ENCODE measurements around the gene MALL.
"Not testable (repeated sequence)": the region's sequence is repeated elsewhere in the genome, so short reads cannot be mapped to it uniquely, and the experiment has no call there.

MALL gene

DNA sequence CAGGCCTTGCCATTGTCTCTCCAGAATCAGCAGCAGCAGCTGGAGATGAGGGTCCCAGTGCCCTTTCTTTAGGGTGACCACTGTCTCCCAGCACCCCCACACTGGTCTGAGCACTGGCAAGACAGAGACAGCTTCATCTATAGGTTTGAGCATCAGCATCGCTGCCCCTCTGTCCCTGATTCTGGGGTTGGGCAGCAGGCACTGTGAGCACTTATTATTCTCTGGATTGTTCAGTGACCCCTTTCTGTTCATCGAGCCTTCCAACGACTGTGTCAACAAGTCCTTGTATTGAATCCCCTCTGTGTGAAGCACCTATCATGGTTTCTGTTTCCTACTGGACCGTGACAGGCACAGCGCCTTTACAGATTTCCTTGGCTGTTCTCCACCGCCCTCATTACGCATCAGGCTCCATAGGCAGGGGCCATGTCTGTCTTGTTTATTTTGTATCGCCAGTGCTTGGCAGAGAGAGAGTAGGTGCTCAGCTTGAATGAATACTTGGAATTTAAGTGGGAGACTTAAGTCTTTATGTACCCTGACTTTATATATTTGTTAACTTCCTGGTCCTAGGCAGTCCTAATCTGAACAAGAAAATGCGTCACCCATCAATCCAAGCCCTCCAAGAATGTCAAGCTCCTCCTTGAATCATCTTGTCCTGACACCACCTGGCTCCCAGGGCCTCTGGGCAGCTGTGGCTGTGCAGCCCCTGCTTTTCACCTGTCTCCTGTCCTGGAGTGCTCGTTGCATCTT, 11.4 kb downstream of the MALL start:
- Histone ChIP-seq H3K9ac (ENCODE audit: low read depth, low read length) (no peak overlapping the region), H3K4me1 (ENCODE audit: control insufficient read depth, insufficient read depth, low read length) (0 out of 2 replicates have a peak, but pooled peaks cover 3% of the 10 kb centered on the region), H3K27me3 (ENCODE audit: control insufficient read depth, insufficient read depth, low read length) (no peaks in the 10 kb centered on the region), H3K4me3 (ENCODE audit: low read depth, low read length) (no peak overlapping the region), H3K9me3 (ENCODE audit: control insufficient read depth, insufficient read depth, low read length) (no peaks in the 10 kb centered on the region), H3K36me3 (ENCODE audit: control insufficient read depth, insufficient read depth, low read length) (no peaks in the 10 kb centered on the region), H3K27ac (ENCODE audit: low read depth, low read length) (no peak overlapping the region)

DNA sequence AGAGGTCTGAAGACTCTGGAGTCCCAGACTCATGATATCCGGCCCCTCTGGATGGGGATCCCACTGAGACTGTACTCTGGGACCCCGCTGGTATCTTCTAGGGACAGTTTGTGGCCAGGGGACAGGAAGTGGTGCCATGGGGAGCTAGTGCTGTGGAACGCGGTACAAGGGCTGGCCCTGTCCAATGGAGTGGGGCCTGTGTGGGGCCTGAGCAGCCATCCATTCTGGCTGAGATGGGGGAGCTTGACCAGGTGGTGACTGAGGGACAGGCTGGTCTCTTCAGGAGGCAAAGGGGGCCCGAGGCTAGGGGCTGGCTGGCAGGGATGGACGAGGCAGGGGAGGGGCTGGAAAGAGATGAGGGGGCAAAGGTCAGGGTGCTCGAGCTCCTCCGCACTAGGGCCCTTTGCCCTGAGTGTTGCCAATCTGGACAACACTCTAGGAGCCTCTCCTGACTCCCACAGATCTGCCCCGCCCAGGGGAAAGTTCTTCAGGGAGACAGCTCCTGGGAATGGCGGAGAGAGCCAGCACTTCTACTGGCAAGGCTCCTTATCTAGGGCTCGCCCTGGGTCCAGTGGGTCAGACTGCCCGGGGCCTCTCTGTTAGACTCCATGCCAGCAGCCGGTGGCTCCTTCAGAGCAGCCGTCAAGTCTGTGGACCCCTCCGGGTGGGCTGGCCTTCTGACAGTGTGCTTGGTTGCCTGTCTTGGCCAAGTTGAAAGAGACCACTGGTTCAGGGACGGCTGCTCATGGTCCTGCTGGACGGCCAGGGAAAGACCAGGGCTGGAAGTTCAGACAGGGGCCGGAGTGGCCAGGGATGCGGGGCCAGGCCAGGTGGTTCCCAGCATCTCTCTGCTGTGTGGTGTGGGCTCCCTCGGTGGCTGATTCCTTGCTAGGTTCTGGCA, 12.3 kb downstream of the MALL start:
- H3K36me3 ChIP-seq (ENCODE audit: control insufficient read depth, insufficient read depth, low read length) = no peaks in the 10 kb centered on the region
- no peaks in the 10 kb centered on the region for H3K27me3 ChIP-seq (ENCODE audit: control insufficient read depth, insufficient read depth, low read length)
- H3K9me3 ChIP-seq (ENCODE audit: control insufficient read depth, insufficient read depth, low read length) = no peaks in the 10 kb centered on the region
- H3K27ac ChIP-seq (ENCODE audit: low read depth, low read length) = no peak overlapping the region
- H3K9ac ChIP-seq (ENCODE audit: low read depth, low read length) = no peak overlapping the region
- no peak overlapping the region for H3K4me3 ChIP-seq (ENCODE audit: low read depth, low read length)
- 0 out of 2 replicates have a peak, but pooled peaks cover 3% of the 10 kb centered on the region for H3K4me1 ChIP-seq (ENCODE audit: control insufficient read depth, insufficient read depth, low read length)

DNA sequence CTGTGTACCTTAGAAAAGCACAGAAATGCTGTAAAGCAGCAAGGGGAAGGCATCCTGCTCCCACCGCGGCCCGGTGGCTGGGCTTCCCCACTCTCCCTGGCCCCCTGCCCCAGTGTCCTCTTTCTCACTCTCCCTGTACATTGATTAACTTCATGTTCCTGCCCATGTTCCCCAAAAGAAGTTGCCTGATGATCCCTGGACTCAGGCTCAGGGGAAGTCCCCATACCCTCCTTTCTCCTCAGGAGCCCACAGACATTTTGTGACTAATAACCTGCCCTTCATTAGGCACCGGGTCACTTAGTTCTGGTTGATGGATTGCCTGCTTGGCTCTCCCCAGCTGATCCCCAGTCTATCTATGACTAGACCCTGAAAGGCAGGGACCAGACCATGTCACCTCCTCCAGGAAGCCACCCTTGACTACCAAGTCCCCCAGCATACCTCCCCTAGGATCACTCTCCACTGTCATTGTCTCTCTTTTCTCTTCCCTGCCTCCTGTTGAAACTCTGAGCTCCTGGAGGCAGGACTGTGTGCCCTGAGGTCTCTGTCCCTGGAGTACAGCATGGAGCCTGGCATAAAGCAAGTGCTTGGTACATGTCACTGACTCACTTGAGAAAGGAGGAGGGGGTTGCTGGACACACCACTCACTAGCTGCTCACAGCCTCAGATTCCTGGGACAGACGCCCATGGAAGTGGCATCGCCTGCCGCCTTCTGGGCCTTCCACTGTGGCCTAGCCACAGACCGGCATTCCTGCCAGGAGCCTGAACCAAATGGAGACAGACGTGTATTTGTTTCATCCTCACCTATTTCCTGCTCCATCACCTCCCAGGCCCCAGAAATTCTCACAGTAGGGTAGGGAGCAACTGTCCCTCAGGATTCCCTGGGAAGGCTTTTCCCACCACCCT, 13.5 kb downstream of the MALL start:
- H3K27ac ChIP-seq (ENCODE audit: low read depth, low read length) = no peak overlapping the region
- 0 out of 2 replicates have a peak, but pooled peaks cover 3% of the 10 kb centered on the region for H3K4me1 ChIP-seq (ENCODE audit: control insufficient read depth, insufficient read depth, low read length)
- H3K4me3 ChIP-seq (ENCODE audit: low read depth, low read length) = no peak overlapping the region
- no peak overlapping the region for H3K9ac ChIP-seq (ENCODE audit: low read depth, low read length)
- no peaks in the 10 kb centered on the region for H3K36me3 ChIP-seq (ENCODE audit: control insufficient read depth, insufficient read depth, low read length)
- H3K9me3 ChIP-seq (ENCODE audit: control insufficient read depth, insufficient read depth, low read length) = no peaks in the 10 kb centered on the region
- no peaks in the 10 kb centered on the region for H3K27me3 ChIP-seq (ENCODE audit: control insufficient read depth, insufficient read depth, low read length)

DNA sequence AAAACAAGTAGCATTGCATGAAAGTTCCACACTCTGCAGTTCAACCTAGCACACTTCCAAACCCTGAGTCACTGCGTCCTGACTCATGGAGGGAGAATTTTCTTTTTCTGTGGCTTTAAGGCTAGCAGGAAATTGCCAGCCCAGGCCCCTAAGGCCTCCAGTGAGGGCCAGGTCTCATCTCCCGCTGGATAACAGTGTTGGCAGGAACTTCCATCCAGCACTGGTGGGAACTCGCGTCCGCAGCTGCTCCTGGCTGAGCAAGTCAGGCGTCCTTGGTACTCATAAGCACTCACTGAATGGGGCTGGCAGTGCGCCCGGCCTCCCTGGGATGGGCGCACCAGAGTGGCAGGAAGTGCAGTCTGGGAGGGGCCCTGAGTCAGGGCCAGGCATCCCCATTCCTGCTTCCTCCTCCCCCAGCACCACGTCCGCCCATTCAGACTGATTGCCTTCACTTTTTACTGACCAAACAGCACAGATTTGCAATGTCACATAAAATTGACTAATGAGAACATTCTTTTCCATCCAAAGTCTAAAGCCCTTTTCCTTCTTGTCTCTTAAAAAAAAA, 14.3 kb downstream of the MALL start:
- H3K27ac ChIP-seq (ENCODE audit: low read depth, low read length) = peak overlapping the region; percentile 58
- no peaks in the 10 kb centered on the region for H3K27me3 ChIP-seq (ENCODE audit: control insufficient read depth, insufficient read depth, low read length)
- no peaks in the 10 kb centered on the region for H3K9me3 ChIP-seq (ENCODE audit: control insufficient read depth, insufficient read depth, low read length)
- H3K36me3 ChIP-seq (ENCODE audit: control insufficient read depth, insufficient read depth, low read length) = no peaks in the 10 kb centered on the region
- no peak overlapping the region for H3K9ac ChIP-seq (ENCODE audit: low read depth, low read length)
- 0 out of 2 replicates have a peak, but pooled peaks cover 3% of the 10 kb centered on the region for H3K4me1 ChIP-seq (ENCODE audit: control insufficient read depth, insufficient read depth, low read length)
- H3K4me3 ChIP-seq (ENCODE audit: low read depth, low read length) = no peak overlapping the region

DNA sequence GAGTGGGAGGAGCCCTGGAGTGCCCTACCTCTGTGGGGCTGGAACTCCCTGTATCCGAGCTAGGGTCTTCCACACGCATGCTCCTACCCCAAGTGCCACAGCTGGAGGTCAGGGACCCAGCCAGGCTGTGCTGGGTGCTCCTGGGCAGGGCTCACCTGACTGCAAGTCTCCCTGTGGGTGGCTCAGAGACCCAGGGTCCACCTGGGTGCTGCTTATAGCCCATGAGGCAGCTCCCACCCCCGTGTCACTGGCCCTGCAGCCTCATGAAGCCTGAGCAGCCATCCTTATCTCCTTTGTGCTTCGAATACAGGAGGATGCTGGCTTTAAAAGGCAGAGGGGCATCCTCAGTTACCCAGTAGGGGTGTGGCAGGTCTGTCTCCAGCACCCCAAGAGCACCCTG, 14.7 kb downstream of the MALL start:
- H3K4me3 ChIP-seq (ENCODE audit: low read depth, low read length); H3K27ac ChIP-seq (ENCODE audit: low read depth, low read length); H3K4me1 ChIP-seq (ENCODE audit: control insufficient read depth, insufficient read depth, low read length); H3K36me3 ChIP-seq (ENCODE audit: control insufficient read depth, insufficient read depth, low read length); H3K9me3 ChIP-seq (ENCODE audit: control insufficient read depth, insufficient read depth, low read length); H3K27me3 ChIP-seq (ENCODE audit: control insufficient read depth, insufficient read depth, low read length); H3K9ac ChIP-seq (ENCODE audit: low read depth, low read length): not testable (repeated sequence)

DNA sequence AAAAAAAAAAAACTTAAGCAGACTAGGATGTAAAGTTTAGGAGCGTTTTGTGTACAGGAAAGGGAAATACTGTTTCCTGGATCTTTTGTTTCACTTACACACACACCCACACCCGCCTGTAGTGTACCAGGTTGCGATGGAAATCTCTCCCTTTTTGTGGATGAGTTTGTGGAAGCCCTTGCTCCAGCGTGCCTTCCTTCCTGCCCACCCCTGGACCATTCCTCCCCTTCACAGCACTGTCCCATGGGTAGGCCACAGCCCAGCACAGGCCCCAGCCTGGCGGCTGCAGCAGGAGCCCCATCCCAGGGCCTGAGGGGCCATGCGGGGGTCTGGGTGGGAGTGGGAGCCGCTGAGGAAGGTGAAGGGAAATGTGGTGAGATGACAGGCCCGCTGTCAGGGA, 15.1 kb downstream of the MALL start:
- H3K9ac ChIP-seq (ENCODE audit: low read depth, low read length) = no peak overlapping the region
- H3K4me3 ChIP-seq (ENCODE audit: low read depth, low read length) = no peak overlapping the region
- no peaks in the 10 kb centered on the region for H3K36me3 ChIP-seq (ENCODE audit: control insufficient read depth, insufficient read depth, low read length)
- H3K27me3 ChIP-seq (ENCODE audit: control insufficient read depth, insufficient read depth, low read length) = no peaks in the 10 kb centered on the region
- H3K9me3 ChIP-seq (ENCODE audit: control insufficient read depth, insufficient read depth, low read length) = no peaks in the 10 kb centered on the region
- H3K27ac ChIP-seq (ENCODE audit: low read depth, low read length) = no peak overlapping the region
- H3K4me1 ChIP-seq (ENCODE audit: control insufficient read depth, insufficient read depth, low read length) = 0 out of 2 replicates have a peak, but pooled peaks cover 3% of the 10 kb centered on the region

DNA sequence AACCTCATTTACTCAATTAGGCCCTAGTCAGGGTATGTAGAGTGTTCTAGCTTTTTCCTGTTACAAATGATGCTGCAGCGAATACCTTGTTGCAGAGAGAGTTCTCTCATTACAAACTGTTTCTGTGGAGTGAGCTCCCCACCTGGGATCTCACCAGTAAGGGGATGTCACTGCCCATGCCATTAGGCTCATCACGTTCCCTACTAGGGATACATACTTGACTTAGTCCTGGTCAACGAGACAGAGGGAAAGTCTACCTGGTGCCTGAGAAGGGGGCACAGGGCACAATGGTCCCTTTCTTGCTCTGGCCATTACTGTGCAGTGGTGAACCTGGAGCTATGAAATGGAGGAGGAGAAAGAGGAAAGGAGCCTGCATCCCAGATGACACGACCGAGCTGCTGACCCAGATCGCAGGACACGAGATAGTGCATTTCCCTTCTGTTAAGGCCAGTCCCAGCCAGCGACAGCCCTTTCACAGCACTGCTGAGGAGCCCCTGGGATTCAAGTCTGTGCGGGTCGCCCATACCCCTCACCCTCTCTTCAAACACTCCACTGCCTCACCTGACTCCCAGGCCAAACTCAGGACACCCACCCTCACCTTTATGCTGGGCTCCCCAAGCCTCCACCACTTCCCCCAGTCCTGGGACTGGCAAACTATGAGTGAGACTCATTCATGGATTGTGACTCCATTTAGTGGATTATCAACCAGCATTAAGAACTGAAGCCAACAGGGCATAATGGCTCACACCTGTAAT, 16.0 kb downstream of the MALL start:
- Histone ChIP-seq H3K4me1 (ENCODE audit: control insufficient read depth, insufficient read depth, low read length) (0 out of 2 replicates have a peak, but pooled peaks cover 3% of the 10 kb centered on the region), H3K36me3 (ENCODE audit: control insufficient read depth, insufficient read depth, low read length) (no peaks in the 10 kb centered on the region), H3K27me3 (ENCODE audit: control insufficient read depth, insufficient read depth, low read length) (no peaks in the 10 kb centered on the region), H3K27ac (ENCODE audit: low read depth, low read length) (no peak overlapping the region), H3K9ac (ENCODE audit: low read depth, low read length) (no peak overlapping the region), H3K9me3 (ENCODE audit: control insufficient read depth, insufficient read depth, low read length) (no peaks in the 10 kb centered on the region), H3K4me3 (ENCODE audit: low read depth, low read length) (no peak overlapping the region)

DNA sequence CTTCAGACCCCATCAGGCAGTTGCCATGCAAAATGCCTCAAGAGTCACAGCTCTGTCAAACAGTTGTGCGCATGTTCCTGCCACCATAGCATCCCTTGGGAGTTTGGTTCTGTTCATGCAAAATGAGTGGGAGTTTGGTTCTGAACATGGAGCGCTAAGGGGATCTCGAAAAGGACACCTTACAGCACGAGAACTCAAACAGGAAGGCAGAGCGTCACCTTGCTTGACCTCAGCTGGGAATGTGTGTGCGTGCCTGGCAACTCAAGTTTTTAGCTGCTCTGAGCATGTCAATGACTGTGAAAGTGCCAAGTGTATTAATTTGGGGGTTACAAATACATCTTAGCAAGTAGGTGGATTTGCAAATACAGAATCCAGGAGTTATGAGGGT, 16.6 kb downstream of the MALL start:
- no peaks in the 10 kb centered on the region for H3K36me3 ChIP-seq (ENCODE audit: control insufficient read depth, insufficient read depth, low read length)
- H3K27ac ChIP-seq (ENCODE audit: low read depth, low read length) = no peak overlapping the region
- H3K9ac ChIP-seq (ENCODE audit: low read depth, low read length) = no peak overlapping the region
- no peak overlapping the region for H3K4me3 ChIP-seq (ENCODE audit: low read depth, low read length)
- H3K4me1 ChIP-seq (ENCODE audit: control insufficient read depth, insufficient read depth, low read length) = 0 out of 2 replicates have a peak, but pooled peaks cover 3% of the 10 kb centered on the region
- H3K9me3 ChIP-seq (ENCODE audit: control insufficient read depth, insufficient read depth, low read length) = no peaks in the 10 kb centered on the region
- H3K27me3 ChIP-seq (ENCODE audit: control insufficient read depth, insufficient read depth, low read length) = no peaks in the 10 kb centered on the region

DNA sequence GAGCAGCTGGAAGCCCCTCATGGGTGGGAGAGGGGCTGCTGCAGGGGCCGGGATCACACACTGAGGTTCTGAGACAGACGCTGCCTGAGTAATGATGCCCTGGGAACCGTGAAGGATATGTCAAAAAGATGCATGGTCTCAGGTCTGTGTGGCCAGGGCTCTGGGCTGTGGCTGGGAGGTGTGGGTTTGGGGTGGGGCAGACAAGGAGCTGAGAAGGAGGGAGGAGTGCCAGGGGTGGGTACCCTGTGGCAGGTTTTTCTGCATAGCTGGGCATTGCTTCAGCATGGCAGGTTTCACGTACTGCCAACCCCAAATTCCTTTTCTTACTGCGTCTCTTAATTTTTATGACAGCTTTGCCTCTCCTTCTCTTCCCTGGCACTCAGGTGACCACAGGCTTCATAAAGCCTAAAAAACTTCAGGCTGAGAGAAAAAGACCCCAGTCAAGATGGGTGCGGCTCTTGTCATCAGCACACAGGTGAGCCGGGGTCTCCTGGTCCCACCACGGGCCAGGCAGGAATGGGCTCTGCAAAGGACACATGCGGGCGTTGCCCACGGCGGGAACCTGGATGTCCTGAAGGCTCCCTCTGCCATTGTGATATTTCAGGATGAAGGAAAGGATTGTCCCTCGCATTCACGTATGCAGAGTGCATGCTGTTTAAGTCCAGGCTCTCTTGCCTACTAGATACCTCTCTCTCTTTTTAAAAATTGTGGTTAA, 18.0 kb downstream of the MALL start:
- H3K36me3 ChIP-seq (ENCODE audit: control insufficient read depth, insufficient read depth, low read length) = no peaks in the 10 kb centered on the region
- no peaks in the 10 kb centered on the region for H3K27me3 ChIP-seq (ENCODE audit: control insufficient read depth, insufficient read depth, low read length)
- no peak overlapping the region for H3K9ac ChIP-seq (ENCODE audit: low read depth, low read length)
- H3K9me3 ChIP-seq (ENCODE audit: control insufficient read depth, insufficient read depth, low read length) = no peaks in the 10 kb centered on the region
- no peak overlapping the region for H3K4me3 ChIP-seq (ENCODE audit: low read depth, low read length)
- no peak overlapping the region for H3K27ac ChIP-seq (ENCODE audit: low read depth, low read length)
- 0 out of 2 replicates have a peak, but pooled peaks cover 3% of the 10 kb centered on the region for H3K4me1 ChIP-seq (ENCODE audit: control insufficient read depth, insufficient read depth, low read length)

Data from HUES48 (cell line).